GM18526 (cell line): ENCODE results near the gene DHFR2.

ENCODE experiments used
- POLR2A ChIP-seq: IDR thresholded peaks from 3 replicates; pipeline ENCODE4 v1.6.1; 2011; ENCODE audit not compliant: insufficient read length; ENCODE audit errors: extremely low read depth

Gene DHFR2

DNA sequence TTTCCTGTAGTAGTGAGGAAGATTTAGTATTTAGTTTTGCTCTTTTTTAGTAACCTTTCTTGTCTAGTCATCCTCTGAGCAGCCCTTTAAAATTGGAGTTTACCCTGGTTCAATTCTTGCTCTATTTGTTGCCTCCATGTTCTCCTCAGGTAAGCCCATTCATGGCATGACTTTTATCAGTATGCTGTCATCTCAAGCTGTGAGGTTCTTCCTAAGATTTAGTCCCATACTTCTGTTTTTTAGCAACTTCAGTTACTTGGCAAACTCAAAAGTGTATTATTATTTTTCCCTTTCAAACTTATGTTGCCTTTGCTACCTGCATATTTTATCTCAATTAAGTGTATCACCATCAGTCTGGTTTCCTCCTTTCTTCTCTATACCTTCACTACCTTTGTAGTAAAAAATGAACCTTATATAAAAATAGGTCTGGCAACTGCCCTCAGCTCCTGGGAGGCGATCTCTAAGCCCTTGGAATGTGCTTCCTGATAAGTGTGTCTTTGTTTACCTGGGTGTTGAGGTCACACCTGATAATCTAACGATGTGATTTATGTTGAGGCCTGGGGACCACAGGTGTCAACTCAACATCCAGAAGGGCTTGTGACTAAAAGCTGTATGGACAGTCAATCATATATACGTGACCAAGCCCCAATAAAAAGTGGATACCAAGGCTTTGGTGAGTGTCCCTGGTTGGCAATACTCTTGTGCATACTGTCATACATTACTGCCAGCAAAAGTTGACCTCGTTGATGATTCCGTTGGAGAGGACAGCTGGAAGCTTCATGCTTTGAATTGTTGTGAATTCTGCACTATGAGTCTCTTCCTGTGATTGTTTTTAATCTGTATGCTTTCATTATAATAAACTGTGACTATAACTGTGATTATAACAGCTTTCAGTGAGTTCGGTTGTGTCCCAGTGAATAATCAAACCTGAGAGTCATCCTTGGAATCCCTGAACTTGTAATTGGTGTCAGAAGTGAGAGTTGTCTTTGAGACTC is 4.1 kb upstream of the DHFR2 start:
- TF ChIP-seq POLR2A: no peak

DNA sequence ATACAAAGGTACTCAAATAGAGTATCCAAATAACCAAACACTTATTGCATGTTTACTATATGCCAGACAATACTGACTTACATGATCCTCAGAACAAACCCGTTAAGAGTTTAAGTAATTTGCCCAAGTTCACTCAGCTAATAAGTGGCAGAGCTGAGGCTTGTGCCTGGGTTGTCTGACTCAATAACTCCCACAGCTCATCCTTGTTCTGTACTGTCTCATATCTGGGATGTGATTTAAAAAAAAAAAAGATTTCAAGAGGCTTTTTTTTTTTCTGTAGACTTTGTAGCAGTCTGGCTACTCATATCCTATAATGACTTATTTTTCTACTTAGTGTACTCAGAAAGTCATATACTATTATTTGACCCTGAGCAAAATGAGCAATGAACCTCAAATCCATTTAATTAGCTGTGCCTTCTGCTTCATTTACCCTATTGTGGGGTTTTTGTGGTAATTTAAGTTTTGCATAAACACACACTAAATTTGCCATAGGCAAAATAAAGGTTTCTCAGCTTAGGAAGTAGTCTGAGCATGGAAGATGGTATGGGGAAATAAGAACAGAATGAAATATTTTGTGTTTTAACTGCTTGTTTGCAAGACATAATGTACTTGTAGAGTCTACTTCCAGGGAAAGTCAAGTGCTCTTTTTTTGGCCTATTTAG is 3.2 kb upstream of the DHFR2 start:
- no peak for TF ChIP-seq POLR2A

DNA sequence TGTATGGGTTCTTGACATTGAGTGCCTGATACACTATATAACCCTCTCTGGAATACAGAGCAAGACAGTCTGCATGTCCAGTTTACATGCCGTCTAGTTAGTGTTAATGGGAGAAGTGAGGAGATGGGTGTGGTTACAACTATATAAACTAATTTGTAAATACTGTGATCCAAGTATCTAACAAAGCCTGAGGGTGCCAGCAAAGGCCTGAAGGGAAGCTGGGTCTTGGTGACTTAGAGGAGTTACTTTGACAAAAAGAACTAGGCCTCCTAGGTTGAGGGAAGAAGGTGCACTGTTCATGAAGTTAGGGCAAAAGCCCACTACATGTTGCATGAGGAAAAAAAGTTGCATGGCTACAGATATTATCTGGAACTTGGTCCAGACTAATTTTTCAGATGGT is 2.4 kb upstream of the DHFR2 start:
- no peak for TF ChIP-seq POLR2A

DNA sequence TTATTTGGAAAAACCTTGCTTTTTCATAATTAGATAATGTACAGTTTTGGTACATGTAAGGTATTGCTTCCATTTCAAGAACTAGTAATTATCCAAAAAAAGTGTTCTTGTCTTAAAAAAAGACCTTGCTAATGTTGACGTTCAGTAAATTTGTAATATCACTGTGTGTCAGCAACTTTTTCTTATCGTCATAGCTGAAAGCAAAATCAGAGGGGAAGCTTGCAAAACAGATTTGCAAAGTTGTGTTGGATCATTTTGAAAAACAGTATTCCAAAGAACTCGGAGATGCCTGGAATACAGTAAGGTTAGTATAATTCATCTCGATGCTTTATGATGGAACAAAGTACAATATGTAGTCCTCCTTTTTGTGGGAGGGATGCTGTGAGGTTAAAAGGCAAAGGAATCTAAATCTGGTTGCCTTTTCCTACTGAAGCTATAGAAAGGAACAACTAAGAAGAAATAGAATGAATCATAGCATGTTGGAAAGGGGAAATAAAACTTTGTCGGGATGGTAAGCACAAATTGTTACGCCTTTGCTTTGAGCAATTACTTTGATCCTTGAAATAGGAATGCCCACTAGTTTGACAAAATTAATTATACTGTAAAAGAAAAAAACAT is 1.6 kb upstream of the DHFR2 start:
- no peak for TF ChIP-seq POLR2A

DNA sequence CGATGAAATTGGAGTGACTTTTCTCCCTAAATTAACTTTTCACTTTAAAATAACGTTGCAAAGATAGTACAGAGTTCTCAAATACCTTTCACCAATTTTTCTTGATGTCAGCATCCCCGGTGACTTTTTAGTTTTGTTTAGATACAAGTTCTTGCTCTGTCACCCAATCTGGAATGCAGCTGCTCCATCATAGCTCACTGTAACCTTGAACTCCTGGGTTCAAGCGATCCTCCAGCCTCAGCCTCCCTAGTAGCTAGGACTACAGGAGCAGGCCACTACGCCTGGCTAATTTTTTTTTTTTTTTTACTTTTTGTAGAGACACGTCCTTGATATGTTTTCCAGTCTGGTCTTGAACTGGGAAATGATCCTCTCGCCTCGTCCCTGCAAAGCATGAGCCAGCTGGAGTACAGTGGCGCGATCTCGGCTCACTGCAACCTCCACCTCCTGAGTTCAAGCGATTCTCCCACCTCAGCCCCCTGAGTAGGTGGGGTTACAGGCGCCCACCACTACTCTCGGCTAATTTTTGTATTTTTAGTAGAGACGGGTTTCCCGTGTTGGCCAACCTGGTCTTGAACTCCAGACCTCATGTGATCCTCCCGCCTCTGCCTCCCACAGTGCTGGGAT is 892 bp upstream of the DHFR2 start:
- no peak for TF ChIP-seq POLR2A

DNA sequence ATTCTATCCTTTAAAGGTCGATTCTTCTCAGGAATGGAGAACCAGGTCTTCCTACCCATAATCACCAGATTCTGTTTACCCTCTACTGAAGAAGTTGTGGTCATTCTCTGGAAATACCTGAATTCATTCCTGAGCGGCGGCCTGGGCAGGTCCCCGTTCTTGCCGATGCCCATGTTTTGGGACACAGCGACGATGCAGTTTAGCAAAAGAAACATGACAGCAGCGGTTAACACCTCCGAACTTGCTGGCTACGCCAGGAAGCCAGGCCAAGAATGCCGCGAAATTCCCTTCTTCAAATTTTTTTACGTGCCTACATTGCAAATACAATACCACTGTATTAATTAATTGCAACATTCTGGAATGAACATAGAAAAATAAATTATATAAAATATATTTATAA is 1.4 kb downstream of the DHFR2 start:
- TF ChIP-seq POLR2A: no peak

DNA sequence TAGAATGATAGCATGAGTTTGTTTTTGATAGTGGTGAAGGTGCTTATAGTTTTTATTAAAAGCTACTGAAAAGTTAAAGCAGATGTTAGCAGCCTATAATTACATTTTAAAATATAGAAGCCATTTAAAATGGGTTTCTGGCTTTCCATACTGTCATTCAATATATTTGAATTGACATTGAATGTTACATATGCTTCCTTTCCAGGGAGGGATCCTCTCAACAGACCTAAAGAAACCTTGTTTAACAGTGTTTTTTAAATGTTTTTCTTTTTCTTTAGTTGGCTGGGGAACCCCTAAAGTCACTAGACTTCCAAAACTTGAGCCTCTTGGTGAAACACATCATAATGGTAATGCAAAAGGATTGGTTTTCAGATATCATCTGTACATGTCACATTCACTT is 12.2 kb downstream of the DHFR2 start:
- TF ChIP-seq POLR2A: no peak

DNA sequence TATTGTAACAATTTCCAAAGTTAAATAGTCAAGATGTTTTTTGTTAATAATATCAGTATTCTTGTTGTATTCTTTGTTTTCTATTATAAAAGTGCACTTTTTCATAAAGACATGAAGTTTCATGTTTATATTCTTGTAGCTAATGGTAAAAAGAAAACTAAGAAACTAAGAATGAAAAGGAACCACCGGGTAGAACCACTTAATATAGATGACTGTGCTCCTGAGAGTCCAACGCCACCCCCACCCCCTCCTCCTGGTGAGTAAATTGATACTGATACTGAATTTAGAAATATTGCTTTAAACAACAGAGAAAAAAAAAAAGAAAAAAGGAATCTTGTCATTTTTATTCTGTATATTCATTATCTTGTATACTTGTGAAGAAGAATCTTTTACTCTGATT is 13.4 kb downstream of the DHFR2 start:
- no peak for TF ChIP-seq POLR2A

DNA sequence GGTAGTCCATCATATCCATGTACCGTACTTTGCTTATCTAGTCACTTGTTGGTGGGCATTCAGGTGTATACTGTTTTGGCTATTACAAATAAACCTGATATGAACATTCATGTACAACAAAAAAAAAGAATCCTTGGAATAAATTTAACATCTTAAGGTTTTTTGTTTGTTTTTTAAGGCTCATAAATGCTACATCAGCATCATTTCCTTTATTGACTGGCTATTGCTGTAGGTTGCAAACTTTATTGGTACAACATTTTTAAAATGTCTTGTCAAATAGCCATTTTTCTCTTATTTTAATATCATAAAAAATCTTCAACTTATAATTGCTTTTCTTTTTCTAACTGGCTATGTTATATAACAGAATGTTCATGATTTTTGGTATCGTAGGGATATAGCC is 16.2 kb downstream of the DHFR2 start:
- no peak for TF ChIP-seq POLR2A

DNA sequence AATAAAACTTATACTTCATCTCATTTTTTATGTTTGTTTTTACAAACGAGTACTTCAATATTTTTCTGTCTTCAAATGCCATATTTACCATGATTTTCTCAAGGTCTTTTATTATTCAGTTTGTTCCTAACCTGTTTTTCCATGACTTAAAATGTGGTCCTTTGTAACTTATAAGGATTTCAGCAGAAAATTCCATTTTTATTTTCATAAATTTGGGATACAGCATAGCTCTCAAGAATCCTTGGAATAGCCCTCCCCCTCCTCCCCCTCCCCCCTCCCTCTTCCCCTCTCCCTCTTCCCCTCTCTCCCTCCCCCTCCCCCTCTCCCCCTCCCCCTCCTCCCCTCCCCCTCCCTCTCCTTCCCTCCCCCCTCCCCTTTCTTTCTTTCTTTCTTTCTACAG is 19.4 kb downstream of the DHFR2 start:
- TF ChIP-seq POLR2A: no peak

DNA sequence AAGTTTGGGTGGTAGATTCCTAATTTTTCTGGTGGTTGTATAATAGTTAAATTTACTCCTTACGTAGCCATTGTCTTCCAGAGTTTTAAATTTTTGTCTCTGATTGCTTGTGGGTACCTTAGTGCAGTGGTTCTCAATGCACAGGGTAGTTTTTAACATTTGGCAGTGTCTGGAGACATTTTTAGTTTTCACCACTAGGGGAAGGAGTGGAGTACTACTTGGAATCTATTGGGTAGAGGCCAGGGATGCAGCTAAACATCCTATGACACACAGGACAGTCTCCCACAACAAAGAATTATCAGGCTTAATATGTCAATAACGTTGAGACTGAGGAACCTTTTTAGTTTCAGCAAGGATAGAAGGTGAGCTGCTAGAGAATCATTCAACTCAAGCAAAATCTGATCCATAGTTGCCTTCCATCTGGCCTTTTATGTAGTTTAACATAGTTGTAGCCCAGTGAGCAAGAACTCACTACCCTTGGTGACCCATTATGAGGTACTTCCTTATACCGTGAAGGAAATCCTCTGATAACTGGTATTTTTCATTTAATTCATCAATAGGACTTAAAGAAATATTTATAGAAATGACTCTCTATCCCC is 25.7 kb downstream of the DHFR2 start:
- TF ChIP-seq POLR2A: no peak

DNA sequence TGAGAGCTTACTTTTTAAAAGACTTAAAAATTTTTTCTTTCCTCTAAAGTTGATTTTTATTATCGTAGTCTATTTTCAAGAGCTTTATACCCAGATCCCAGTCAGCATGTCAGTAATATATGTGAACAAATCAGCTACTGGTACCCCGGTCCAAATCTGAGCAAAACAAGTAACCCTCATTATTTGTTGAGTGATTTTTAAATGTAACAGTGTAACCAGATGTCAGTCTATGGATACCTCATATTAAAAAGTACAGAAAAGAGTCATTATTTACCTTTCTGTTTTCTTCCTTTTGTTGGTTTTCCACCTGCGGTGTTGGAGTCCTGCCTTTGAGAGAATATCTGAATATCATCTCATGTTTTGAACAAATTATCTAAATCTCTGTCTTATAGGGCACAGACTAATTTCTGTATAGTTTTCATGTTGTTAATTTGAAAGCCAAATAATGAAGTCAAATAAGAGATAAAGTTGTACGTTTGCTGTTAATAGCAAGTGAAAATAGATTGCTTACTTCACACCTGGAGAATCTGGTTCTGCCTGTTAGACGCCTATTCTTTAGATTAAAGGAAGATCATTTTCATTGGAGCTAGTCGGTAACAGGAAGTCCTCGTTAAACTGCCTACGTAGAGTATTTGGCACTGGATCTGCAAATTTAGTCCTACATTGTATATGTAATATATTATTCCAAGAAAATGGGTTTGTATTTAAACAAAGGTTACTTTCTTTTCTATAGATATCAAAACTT is 34.5 kb downstream of the DHFR2 start, which contains the start of gene STX19:
TSS of gene STX19 (minus strand) at position 505 of the 745 bp plus-strand sequence. CDS start 13,328 bp downstream, outside the sequence.
- TF ChIP-seq POLR2A: no peak

DNA sequence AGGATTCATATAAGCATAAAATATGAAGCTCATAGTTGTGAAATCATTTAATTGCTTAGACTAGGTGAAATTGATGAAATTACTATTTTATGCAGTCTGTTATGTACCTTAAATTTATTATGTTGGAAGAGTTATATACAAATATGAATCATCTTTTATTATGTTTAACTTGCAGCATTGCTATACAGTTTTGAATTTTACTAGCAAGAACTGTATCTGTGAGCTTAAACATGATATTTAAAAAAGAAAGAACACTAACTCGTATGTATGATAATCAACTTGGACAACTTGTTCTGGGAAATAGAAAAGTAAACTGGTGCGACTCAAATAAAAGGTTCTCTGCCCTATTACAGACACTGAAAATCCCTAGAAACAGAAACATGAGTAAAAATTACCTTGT is 36.1 kb downstream of the DHFR2 start:
- TF ChIP-seq POLR2A: no peak

DNA sequence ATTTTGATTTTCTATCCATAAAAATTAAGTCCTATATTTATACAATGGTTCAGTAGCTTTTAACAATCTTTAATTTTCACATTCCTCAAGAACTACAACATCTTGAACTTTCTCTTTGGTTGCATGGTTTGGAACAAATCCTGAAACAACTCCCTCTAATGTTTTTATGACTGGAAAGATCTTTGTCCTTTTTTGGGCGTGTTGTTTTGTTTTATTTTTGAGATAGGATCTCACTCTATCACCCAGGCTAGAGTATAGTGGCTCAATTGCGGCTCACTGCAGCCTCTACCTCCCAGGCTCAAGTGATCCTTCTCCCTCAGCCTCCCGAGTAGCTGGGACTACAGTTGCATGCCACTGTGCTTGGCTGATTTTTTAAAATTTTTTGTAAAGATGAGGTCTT is 38.3 kb downstream of the DHFR2 start:
- TF ChIP-seq POLR2A: no peak
